ENCODE data around the gene KRTAP10-10. TPM values are rescaled to one million over a fixed set of nuclear protein-coding genes. Genes with fewer than 3 reads are reported as not detected.

Gene KRTAP10-10
- total RNA-seq, 1 experiment from 2014 or later = not detected

GRCh38 chr21:44612029-44612486, 25.1 kb upstream of the KRTAP10-10 start, which contains the start of gene KRTAP10-8:
KRTAP10-8 (plus strand) TSS chr21:44612079; CDS start chr21:44612101, 22 bp downstream.
- H3K9me3 Mint-ChIP-seq (ENCODE audit: unreplicated experiment) = peaks cover 25% of the 10 kb centered on the region
- H3K4me1 Mint-ChIP-seq (ENCODE audit: insufficient read depth, unreplicated experiment) = peaks cover 8% of the 10 kb centered on the region
- no peak for DNase-seq (ENCODE audit: unreplicated experiment)
- no peaks in the 10 kb centered on the region for H3K36me3 Mint-ChIP-seq (ENCODE audit: insufficient read depth, unreplicated experiment)
- TF ChIP-seq, protein P1, sequence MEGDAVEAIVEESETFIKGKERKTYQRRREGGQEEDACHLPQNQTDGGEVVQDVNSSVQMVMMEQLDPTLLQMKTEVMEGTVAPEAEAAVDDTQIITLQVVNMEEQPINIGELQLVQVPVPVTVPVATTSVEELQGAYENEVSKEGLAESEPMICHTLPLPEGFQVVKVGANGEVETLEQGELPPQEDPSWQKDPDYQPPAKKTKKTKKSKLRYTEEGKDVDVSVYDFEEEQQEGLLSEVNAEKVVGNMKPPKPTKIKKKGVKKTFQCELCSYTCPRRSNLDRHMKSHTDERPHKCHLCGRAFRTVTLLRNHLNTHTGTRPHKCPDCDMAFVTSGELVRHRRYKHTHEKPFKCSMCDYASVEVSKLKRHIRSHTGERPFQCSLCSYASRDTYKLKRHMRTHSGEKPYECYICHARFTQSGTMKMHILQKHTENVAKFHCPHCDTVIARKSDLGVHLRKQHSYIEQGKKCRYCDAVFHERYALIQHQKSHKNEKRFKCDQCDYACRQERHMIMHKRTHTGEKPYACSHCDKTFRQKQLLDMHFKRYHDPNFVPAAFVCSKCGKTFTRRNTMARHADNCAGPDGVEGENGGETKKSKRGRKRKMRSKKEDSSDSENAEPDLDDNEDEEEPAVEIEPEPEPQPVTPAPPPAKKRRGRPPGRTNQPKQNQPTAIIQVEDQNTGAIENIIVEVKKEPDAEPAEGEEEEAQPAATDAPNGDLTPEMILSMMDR (IDR thresholded peaks at IDR 0.05; ENCODE audit: unreplicated experiment) = no peak
- intact Hi-C loops (cut with micrococcal nuclease) = no loop called here
- ChIA-PET POLR2A (no interaction called here), CTCF (no interaction called here)
- H3K27ac Mint-ChIP-seq (ENCODE audit: low read depth, unreplicated experiment) = no peak within 1 kb of the TSS
- BruUV-seq (replicated peaks) = no TSS peak
- H3K4me3 Mint-ChIP-seq (ENCODE audit: unreplicated experiment) = no peak within 1 kb of the TSS
- peaks cover 69% of the 10 kb centered on the region for H3K27me3 Mint-ChIP-seq (ENCODE audit: insufficient read depth, unreplicated experiment)

DNA sequence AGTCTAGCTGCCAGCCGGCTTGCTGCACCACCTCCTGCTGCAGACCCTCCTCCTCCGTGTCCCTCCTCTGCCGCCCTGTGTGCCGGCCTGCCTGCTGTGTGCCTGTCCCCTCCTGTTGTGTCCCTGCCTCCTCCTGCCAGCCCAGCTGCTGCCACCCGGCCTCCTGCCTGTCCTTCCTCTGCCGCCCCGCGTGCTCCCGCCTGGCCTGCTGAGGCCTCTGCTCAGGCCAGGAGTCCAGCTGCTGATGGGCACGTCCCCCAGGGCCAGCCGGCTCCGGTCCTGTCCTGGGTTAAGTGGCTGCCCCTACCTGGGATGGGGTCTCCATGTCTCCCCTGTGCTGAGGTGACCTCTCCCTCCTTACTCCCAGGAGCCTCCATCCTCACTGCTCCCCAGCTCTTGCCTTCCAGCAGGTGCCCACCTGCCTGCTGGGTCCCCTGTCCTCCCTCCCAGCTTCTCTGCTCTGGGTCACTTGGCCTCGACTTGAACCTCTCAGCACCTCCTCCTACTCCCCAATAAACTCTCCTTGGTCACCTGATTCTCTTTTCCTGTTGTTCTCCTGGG, 24.4 kb upstream of the KRTAP10-10 start:
- Mint-ChIP-seq H3K9me3 (ENCODE audit: unreplicated experiment) (peaks cover 25% of the 10 kb centered on the region), H3K4me3 (ENCODE audit: unreplicated experiment) (no peak overlapping the region), H3K36me3 (ENCODE audit: insufficient read depth, unreplicated experiment) (no peaks in the 10 kb centered on the region), H3K4me1 (ENCODE audit: insufficient read depth, unreplicated experiment) (peaks cover 8% of the 10 kb centered on the region), H3K27me3 (ENCODE audit: insufficient read depth, unreplicated experiment) (peaks cover 69% of the 10 kb centered on the region), H3K27ac (ENCODE audit: low read depth, unreplicated experiment) (no peak overlapping the region)
- CTCF ChIA-PET = interaction anchor here (0.5 to 1.1 kb wide), 2 partner anchors 130 to 180 kb away, joined by 3 read pairs; no protein-coding TSS in a partner anchor
- BruUV-seq (replicated peaks) = no TSS peak
- DNase-seq (ENCODE audit: unreplicated experiment) = no peak
- TF ChIP-seq, protein P1 (IDR thresholded peaks at IDR 0.05; ENCODE audit: unreplicated experiment) = no peak
- intact Hi-C loops (cut with micrococcal nuclease) = no loop called here
- POLR2A ChIA-PET = no interaction called here

DNA sequence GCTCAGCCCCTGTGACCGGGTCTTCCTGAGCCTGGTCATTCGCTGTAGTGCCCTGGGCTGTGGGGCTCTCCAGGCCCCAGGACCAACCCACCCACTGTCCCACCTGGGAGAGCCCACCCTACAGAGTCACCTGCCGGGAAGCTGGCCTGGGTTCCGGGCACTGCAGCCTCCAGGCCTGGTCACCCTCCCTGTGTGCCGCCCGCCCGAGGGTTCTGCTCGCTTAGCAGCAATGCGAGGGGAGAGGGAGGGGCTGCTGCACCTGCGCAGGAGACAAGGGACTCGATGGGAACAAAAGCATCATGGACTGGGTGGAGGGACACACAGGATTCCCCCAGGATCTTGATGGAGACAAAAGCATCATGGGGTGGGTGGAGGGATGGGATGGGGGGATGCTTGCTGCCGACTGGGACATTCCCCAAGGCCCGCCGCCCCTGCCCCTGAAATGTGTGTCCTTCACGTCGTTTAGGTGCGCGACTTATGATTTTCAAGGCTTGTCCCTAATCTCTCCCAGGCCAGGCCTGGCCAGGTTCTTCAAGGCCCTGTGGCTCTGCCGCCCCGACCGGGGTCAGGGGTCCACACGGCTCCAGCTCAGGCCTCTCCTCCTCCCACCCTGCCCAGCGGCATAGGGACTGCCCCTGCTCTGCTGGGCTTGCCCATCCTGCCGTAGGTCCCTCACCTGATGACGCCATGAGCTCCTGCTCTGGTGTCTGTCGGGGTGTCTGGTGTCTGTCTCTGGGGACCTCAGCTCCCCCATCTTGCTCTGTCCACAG, 23.6 kb upstream of the KRTAP10-10 start:
- H3K9me3 Mint-ChIP-seq (ENCODE audit: unreplicated experiment) = peaks cover 25% of the 10 kb centered on the region
- POLR2A ChIA-PET = no interaction called here
- DNase-seq (ENCODE audit: unreplicated experiment) = no peak
- CTCF ChIA-PET = interaction anchor here (1.1 kb wide), 1 partner anchor 129 kb away, joined by 3 read pairs; no protein-coding TSS in a partner anchor
- peaks cover 8% of the 10 kb centered on the region for H3K4me1 Mint-ChIP-seq (ENCODE audit: insufficient read depth, unreplicated experiment)
- peaks cover 69% of the 10 kb centered on the region for H3K27me3 Mint-ChIP-seq (ENCODE audit: insufficient read depth, unreplicated experiment)
- BruUV-seq (replicated peaks) = no TSS peak
- H3K4me3 Mint-ChIP-seq (ENCODE audit: unreplicated experiment) = no peak overlapping the region
- H3K27ac Mint-ChIP-seq (ENCODE audit: low read depth, unreplicated experiment) = no peak overlapping the region
- intact Hi-C loops (cut with micrococcal nuclease) = no loop called here
- no peaks in the 10 kb centered on the region for H3K36me3 Mint-ChIP-seq (ENCODE audit: insufficient read depth, unreplicated experiment)
- TF ChIP-seq, protein P1 (IDR thresholded peaks at IDR 0.05; ENCODE audit: unreplicated experiment) = no peak

- no TSS peak for BruUV-seq (replicated peaks)
- no peak overlapping the region for H3K4me3 Mint-ChIP-seq (ENCODE audit: unreplicated experiment)
- TF ChIP-seq, protein P1 (IDR thresholded peaks at IDR 0.05; ENCODE audit: unreplicated experiment) = no peak
- peaks cover 23% of the 10 kb centered on the region for H3K9me3 Mint-ChIP-seq (ENCODE audit: unreplicated experiment)
- no peaks in the 10 kb centered on the region for H3K36me3 Mint-ChIP-seq (ENCODE audit: insufficient read depth, unreplicated experiment)
- peaks cover 69% of the 10 kb centered on the region for H3K27me3 Mint-ChIP-seq (ENCODE audit: insufficient read depth, unreplicated experiment)
- DNase-seq (ENCODE audit: unreplicated experiment) = no peak
- ChIA-PET POLR2A (no interaction called here), CTCF (no interaction called here)
- H3K27ac Mint-ChIP-seq (ENCODE audit: low read depth, unreplicated experiment) = no peak overlapping the region
- intact Hi-C loops (cut with micrococcal nuclease) = no loop called here
- peaks cover 8% of the 10 kb centered on the region for H3K4me1 Mint-ChIP-seq (ENCODE audit: insufficient read depth, unreplicated experiment)
These were observed 23.0 kb upstream of the KRTAP10-10 start for GRCh38 chr21:44614161-44614631.
